ENCODE results near the gene HAUS7.
A peak's percentile ranks its signal among the peaks of the same experiment; 100 is the strongest.

HAUS7 gene

GRCh38 chrX:153433781-153434285, 36.5 kb downstream of the HAUS7 start:
- no peak for DNase-seq

DNA sequence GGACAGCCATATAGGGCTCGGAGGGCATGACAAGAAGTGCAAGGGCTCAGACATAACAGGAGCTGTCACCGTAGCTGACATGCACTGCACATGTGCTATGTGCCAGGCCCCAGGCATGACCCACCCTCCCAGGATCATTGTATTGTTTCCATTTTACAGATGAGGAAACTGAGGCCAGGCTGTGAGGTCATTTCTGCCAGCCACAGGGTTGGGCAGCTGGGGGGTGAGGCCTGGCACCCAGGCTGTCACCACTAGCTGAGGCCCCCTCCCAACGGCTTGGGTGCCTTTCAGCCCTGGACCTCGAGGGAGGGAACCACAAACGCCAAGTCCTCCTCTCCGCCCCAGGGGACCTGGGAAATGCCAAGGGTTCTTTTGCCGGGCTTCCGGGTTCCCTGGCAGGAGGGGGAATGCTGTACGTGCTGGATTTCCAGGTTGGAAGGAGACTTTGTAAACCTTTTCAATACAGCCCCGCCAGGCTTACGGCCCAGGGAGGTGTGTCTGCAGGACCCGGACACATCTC, 37.2 kb downstream of the HAUS7 start:
- no peak for DNase-seq

DNA sequence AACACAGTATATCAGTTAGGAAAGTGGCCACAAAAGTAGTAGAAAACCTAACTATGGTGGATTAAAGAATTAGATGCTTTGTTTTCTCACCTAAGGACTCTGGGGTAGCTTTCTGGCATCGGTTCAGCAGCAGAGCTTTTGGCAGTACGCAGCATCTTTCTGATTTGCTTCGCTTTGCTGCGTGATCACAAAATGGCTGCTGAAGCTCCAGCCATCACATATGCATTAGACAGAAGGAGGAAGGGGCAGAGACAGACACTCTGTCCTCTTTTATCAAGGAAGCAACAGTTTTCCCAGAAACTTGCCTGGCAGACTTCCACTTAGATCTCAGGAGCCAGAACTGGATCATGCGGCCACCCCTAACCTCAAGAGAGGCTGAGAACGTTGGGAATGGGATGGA, 39.6 kb downstream of the HAUS7 start:
- DNase-seq, result no peak

DNA sequence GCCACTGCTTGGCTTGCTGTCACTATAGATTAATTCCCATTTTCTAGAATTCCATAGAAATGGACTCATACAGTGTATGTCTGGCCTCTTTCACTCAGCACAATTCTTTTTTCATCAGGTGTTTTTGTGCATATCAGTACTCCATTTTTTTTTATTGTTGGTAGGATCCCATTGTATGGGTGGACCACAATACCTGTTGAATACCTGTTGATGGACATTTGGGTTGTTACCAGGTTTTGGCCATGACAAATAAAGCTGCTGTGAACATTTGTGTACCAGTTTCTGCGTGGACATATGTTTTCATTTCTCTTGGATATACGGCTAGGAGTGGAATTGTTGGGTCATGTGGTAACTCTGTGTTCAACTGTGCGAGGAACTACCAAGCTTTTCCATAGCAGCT, 44.2 kb downstream of the HAUS7 start:
- no peak for DNase-seq

DNA sequence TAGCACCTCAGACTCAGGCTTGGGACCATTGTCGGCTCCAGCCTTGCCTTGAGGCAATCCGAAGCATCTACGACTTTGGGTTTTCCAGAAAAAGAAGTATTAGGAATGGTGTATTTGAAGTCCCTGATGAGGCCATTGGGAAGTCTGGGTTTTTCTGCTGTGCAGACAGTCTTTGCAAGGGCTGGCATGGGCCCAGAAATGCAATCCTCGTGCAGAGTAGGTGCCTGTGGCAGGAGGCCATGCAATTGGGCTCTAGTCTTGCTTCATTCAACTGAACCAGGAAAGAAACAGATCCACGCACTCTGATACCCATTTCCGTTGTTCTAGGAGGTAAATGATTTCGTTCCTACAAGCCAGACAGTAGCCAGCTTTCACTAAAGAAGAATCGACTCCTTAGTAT, 46.7 kb downstream of the HAUS7 start:
- DNase-seq, result no peak

DNA sequence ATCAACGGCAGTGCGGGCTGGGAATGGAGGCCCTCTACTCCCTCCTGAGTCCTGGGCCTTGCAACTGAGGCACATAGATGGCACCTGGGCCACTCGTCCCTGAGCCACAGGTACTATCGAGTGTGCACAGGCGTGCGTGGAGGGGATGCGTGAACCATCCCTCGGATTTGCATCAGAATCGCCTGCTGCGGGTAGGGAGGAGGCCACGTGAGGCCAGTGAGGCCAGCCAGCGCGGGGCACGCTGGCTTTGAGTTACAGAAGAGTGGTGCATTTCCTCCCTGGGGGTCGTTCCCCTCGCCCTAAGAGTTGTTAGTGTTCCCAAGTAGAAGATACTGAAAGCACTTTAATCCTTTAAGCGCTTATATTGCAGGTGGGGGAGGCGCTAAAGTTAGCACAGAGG, 48.5 kb downstream of the HAUS7 start:
- DNase-seq, result no peak

GRCh38 chrX:153420851-153421599, 49.4 kb downstream of the HAUS7 start:
- no peak for DNase-seq

DNA sequence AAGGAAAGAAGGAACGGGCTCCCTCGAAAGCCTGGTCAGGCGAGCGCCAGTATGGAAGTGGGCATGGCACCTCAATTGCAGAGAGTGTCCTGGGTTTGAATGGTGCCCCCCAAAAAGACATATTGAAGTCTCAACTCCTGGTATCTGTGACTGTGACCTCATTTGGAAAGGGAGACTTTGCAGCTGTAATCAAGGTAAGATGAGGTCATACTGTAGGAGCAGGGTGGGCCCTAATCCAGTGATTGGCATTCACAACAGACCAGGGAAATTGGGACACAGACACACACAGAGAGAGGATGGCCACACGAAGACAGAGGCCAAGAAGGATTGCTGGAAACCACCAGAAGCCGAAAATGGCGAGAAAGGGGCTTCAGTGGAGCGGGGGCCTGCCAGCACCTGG, 52.7 kb downstream of the HAUS7 start:
- DNase-seq, result no peak

- no peak for DNase-seq
These were observed 53.5 kb downstream of the HAUS7 start for GRCh38 chrX:153416781-153417450.

GRCh38 chrX:153414856-153415510, 55.4 kb downstream of the HAUS7 start:
- no peak for DNase-seq

- DNase-seq, result no peak
These were observed 56.6 kb downstream of the HAUS7 start for GRCh38 chrX:153413731-153414130.

DNA sequence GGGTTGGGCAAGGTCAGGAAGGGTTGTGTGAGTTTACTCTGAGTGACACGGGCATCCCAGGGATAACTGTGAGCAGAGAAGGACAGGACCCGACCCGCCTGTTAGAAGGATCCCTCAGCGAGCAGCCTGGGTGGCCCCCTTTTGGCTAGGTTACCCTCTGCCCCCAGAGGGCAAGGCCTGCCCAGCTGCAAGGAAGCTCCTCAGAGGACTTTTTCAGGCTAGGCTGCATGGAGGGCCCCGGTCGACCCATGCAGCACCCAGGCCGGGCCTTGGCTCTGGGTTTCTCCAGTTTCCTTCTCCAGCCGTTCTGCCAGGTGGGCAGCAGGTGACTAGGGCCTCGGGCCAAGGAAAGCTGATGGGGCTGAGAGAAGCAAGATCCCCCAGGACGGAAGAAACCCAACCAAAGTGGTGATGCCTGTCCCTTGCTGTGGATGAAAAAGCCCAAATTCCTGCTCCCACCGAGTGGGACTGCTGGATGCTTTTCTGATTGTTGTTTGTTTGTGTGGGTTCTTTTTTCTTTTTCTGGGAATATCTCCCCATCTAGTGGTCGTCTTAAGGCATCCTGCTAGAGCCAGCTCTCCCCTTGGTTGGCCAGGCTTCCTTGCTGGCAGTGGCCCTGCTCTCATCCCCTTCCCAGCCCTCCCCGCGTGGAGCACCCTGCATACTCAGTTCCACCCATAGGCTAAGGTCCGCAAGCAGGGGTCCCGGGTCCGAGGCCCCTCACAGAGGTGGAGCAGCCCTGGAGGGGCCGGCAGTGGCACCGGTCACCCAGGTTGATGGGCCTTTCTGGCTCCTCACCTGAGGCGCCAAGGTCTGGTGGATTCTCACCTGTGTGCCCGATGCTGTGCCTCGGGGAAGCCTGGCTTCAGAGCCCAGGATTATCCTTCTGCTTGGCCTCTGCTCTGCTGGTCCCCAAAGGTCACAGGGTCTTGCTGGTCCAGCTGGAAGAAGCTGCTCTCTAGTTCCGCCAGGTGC, 57.3 kb downstream of the HAUS7 start:
- no peak for DNase-seq

DNA sequence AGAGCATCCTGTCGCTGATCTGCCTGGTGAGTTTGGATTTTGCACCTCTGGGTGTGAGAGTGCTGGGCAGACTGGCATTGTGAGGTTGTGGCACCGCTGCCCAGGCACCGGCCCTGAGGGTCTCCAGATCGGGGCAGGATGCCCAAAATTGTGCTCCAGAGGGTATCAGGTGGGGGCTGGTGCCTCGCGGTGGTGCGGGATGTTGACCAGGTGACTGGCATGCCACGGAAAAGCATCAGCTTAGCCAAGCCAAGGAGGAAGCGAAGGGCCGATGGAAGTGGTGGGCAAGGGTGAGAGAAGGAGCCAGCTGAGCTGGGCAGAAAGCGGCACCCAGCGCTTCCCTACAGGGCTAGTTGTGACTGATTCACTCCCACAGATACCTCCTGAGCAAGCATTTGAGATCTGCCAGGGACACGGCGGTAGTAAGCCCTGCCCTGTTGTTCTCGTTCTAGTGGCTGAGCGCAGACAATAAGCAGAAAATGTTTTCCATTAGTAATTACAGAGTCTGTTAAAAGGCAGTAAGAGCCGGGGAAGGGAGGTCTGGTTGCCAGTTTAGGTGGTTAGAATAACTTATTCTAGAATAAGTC, 58.3 kb downstream of the HAUS7 start:
- no peak for DNase-seq

- peak; percentile 46 to 58 for DNase-seq
These were observed 59.0 kb downstream of the HAUS7 start, which contains the start of gene ZFP92 for GRCh38 chrX:153411255-153411987. Gene ZFP92 (plus strand): TSS chrX:153411472. CDS start chrX:153418323, 6,851 bp downstream.

DNA sequence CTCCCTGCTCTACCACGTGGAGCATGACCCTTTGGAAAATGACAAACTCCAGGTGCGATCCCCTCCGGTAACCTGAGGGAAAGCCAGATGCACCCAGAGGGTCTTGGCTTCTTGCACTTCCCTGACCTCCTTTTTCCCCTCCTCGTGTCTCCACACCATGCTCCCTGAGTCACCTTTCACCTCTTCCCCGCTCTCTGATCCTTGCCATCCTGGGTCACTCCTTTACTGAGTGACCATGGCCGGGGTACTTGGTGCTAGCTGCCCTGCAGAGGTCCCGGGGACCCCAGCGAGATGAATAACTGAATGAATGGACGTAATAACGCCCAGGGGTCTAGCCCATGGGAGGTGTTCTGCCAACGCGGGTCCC, 59.5 kb downstream of the HAUS7 start:
- peak in 1 of 2 experiments; percentile 25 for DNase-seq

- no peak for DNase-seq
These were observed 60.0 kb downstream of the HAUS7 start for GRCh38 chrX:153410373-153410772.

DNA sequence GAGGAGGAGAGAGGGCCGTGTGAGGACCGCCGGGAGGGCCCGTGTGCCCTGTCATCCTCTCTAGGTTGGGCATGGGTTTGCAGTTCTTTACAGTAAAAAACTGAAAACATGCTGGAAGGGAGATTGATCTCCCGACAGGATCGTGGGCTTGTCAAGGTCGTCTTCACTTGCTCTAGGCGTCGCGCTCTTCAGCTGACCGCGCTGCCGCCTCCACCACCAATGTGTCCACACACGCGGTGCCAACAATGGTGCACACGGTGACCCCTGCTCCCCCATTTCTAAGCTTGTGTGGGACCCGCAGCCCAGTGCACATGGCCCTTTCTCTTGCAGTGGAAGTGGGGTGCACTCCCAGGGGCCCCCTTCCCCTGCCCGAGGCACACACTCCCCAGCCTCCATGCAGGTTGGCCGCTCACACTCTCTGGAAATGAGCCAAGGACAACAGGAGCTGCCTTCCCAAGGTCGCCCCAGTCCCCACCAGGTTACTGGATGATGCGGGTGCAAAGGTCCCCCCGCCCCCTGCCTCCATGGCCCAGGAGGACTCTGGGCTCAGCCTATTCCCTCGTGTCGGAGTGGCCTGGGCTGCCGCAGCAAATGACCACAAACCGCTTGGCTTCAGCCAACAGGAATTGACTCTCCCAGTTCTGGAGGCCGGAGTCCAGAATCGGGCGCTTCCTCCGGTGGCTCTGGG, 60.8 kb downstream of the HAUS7 start:
- DNase-seq, result no peak

GRCh38 chrX:153408871-153409351, 61.5 kb downstream of the HAUS7 start:
- no peak for DNase-seq

DNA sequence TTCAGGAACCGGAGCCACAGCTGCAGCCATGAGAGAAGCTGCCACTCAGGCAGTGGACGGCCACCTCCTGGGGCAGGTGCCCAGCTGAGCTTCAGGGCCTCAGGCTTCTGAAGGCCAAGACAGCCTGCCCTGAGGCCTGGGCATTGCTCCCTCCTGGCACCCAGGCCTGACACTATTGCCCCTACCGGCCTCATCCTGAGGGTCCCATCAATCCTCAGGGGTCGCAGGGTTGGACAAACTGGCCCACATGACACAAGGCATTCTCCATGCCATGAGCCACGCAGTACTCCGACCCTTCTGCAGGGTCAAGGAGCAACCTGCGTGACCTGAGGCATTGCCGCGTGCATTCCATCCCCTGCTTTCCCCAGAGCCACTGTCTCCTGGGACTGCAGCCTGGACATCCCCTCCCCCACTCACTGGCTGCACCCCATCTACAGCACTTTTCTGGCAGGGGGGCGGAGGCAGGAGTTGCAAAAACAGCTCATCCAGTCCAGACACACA, 62.1 kb downstream of the HAUS7 start:
- no peak for DNase-seq

GRCh38 chrX:153407736-153408135, 62.6 kb downstream of the HAUS7 start:
- DNase-seq, result no peak

Measured in activated T-cell treated with anti-CD3 and anti-CD28 coated beads, Interleukin-2, amount 50 U/mL, for 48 hours (primary cell).